ENCODE results near the gene C12orf60. TPM values are rescaled to one million over a fixed set of nuclear protein-coding genes. Genes with fewer than 3 reads are reported as not detected.

C12orf60 gene
- total RNA-seq, 1 donor from 2014 or later = 4.9 TPM

DNA sequence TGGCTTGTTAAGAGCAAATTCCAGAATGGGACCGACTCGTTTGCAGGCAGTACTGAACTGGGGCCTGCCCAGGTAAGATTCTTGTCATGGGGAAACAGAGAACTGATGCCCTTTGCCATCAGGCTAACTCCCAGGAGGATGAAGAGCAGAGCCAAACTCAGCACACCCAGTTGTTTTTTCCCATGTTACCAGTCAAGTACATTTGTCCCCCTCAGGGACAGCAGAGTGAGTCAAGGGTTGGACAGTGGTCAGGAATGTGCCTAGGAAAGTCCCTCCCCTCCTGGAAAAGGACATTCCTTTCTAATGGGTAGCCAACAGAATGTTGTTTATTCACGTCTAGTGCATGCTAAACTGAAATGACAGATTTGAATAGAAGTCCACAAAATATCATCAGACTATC lies 38.3 kb downstream of the C12orf60 start:
- no peaks in the 10 kb centered on the region for H3K36me3 ChIP-seq (ENCODE audit: control insufficient read depth, insufficient read depth, low read length)
- H3K4me3 ChIP-seq (ENCODE audit: low read depth, low read length) = no peak overlapping the region
- peak; percentile 32 for DNase-seq (ENCODE audit: low read depth)
- TF ChIP-seq, protein P1, sequence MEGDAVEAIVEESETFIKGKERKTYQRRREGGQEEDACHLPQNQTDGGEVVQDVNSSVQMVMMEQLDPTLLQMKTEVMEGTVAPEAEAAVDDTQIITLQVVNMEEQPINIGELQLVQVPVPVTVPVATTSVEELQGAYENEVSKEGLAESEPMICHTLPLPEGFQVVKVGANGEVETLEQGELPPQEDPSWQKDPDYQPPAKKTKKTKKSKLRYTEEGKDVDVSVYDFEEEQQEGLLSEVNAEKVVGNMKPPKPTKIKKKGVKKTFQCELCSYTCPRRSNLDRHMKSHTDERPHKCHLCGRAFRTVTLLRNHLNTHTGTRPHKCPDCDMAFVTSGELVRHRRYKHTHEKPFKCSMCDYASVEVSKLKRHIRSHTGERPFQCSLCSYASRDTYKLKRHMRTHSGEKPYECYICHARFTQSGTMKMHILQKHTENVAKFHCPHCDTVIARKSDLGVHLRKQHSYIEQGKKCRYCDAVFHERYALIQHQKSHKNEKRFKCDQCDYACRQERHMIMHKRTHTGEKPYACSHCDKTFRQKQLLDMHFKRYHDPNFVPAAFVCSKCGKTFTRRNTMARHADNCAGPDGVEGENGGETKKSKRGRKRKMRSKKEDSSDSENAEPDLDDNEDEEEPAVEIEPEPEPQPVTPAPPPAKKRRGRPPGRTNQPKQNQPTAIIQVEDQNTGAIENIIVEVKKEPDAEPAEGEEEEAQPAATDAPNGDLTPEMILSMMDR (IDR thresholded peaks at IDR 0.05; ENCODE audit: insufficient read depth, low read length, poor library complexity, severe bottlenecking) = no peak
- H3K27me3 ChIP-seq (ENCODE audit: control insufficient read depth, insufficient read depth, low read length) = no peaks in the 10 kb centered on the region

DNA sequence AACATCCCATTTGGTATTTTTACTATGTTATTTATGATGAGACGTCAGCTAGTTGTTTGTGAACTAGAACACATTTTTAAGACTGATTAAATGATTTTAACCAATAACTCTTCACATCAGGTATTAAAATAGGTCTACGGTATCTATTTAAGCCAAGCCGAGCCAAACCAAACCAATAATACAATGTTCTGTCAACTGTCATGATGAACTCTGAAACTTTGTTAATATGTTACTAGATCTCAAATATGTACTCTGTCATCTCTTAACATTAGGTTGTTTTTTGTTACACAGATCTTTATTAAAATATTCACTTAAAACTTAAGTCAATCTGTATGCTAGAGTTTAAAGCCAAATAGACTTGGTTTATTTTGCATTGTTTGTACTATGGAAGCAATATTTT lies 38.8 kb downstream of the C12orf60 start:
- H3K4me3 ChIP-seq (ENCODE audit: low read depth, low read length) = no peak overlapping the region
- no peaks in the 10 kb centered on the region for H3K36me3 ChIP-seq (ENCODE audit: control insufficient read depth, insufficient read depth, low read length)
- TF ChIP-seq, protein P1 (IDR thresholded peaks at IDR 0.05; ENCODE audit: insufficient read depth, low read length, poor library complexity, severe bottlenecking) = no peak
- no peaks in the 10 kb centered on the region for H3K27me3 ChIP-seq (ENCODE audit: control insufficient read depth, insufficient read depth, low read length)
- no peak for DNase-seq (ENCODE audit: low read depth)

DNA sequence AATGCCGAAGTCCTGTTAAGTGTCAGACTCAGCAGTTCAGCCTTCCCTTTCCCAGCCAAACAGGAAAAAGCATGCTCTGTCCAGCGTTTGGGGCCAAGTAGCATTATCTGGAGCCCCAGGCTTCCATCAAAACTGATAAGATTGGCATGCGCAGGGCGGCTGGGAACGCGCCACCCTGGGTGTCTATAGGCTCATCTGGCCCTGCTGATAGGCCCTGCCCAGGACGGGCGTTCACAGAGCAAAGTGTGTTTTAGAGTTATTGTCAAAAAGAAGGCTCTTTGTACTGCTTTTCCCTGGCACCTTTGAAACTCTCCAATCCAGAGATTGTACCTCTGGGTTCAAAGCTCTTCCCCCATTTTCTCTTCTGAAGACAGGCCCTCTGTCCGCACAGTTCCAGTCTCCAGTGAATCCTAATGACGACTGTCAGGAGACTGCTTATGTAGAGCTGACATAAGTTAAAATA lies 40.0 kb downstream of the C12orf60 start, which contains the start of gene ART4:
Gene ART4 (minus strand): TSS at position 102 of the 463 bp plus-strand sequence. CDS start 413 bp downstream, outside the sequence.
- TF ChIP-seq, protein P1 (IDR thresholded peaks at IDR 0.05; ENCODE audit: insufficient read depth, low read length, poor library complexity, severe bottlenecking) = no peak
- no peaks in the 10 kb centered on the region for H3K27me3 ChIP-seq (ENCODE audit: control insufficient read depth, insufficient read depth, low read length)
- H3K36me3 ChIP-seq (ENCODE audit: control insufficient read depth, insufficient read depth, low read length) = no peaks in the 10 kb centered on the region
- H3K4me3 ChIP-seq (ENCODE audit: low read depth, low read length) = no peak within 1 kb of the TSS
- DNase-seq (ENCODE audit: low read depth) = no peak

DNA sequence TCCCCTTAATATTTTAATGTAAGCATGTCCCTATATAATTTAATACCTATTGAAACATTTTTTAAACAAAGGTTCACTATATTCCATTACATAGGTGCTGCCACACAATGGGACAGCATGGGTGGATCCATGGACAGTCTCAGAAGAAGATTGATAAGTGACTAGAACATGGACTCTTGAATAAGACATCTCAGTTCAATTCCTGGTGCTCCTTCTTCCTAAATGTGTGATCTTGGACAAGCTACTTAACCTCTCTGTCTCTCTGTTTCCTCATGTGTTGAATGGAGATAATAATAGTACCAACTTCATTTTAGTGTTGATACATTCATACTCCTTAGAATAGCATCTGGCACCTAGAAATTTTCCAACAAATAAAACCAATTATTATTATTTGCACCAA lies 40.9 kb downstream of the C12orf60 start:
- Histone ChIP-seq H3K36me3 (ENCODE audit: control insufficient read depth, insufficient read depth, low read length) (no peaks in the 10 kb centered on the region), H3K27me3 (ENCODE audit: control insufficient read depth, insufficient read depth, low read length) (no peaks in the 10 kb centered on the region), H3K4me3 (ENCODE audit: low read depth, low read length) (no peak overlapping the region)
- no peak for DNase-seq (ENCODE audit: low read depth)
- TF ChIP-seq, protein P1 (IDR thresholded peaks at IDR 0.05; ENCODE audit: insufficient read depth, low read length, poor library complexity, severe bottlenecking) = no peak

DNA sequence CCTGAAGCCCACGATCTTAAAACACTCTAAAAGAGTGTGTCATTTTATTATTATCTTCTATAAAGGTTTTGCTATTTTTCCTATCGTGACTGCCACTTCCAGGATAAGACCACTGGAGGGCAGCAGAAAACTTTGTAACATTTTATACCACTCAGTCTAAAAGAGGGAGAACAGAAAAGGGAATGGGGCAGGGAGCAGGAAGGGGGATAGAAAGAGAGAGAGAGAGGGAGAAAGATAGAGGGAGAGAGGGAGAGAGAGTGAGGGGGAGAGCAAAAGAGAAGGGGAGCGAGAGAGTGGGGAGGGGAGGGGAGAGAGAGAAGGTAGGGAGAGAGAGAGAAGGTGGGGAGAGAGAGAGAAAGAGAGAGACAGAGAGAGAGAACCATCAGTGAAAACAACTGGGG lies 41.9 kb downstream of the C12orf60 start:
- no peak for DNase-seq (ENCODE audit: low read depth)
- H3K4me3 ChIP-seq (ENCODE audit: low read depth, low read length) = no peak overlapping the region
- TF ChIP-seq, protein P1 (IDR thresholded peaks at IDR 0.05; ENCODE audit: insufficient read depth, low read length, poor library complexity, severe bottlenecking) = peak; percentile 71

DNA sequence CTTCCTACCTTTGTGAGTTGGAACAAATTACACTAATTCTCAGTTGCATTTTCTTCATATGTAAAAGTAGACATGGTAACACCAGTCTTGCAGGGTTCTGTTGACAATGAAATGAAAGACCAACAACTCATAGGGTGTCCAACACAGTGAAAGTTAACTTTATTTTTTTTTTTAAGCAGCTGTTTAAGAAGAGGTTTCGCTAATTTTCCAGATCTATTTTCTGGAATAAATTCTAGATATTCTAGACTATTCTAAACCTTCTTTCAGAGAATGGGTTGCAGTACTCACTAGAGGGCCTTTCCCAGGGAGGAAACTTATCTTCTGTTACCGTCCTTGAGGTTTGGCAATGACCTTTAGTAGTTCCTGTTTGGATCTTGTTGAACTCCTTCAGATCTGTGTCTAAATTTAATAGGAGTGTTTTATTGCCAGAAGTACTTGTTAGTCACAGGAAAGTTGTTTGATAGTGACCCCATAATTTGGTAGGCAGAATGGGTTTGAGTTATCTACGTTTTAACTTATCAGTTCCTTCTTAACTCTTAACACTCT lies 42.6 kb downstream of the C12orf60 start:
- no peaks in the 10 kb centered on the region for H3K27me3 ChIP-seq (ENCODE audit: control insufficient read depth, insufficient read depth, low read length)
- TF ChIP-seq, protein P1 (IDR thresholded peaks at IDR 0.05; ENCODE audit: insufficient read depth, low read length, poor library complexity, severe bottlenecking) = no peak
- no peaks in the 10 kb centered on the region for H3K36me3 ChIP-seq (ENCODE audit: control insufficient read depth, insufficient read depth, low read length)
- H3K4me3 ChIP-seq (ENCODE audit: low read depth, low read length) = no peak overlapping the region
- DNase-seq (ENCODE audit: low read depth) = no peak

More for the DNA sequence above, 41.9 kb downstream of the C12orf60 start:
- Histone ChIP-seq H3K27me3 (ENCODE audit: control insufficient read depth, insufficient read depth, low read length) (no peaks in the 10 kb centered on the region), H3K36me3 (ENCODE audit: control insufficient read depth, insufficient read depth, low read length) (no peaks in the 10 kb centered on the region)

All from kidney epithelial cell (primary cell).